Endodermal cell (in vitro differentiated cells): ENCODE data around the gene AUNIP. TPM values are rescaled to one million over a fixed set of nuclear protein-coding genes. Genes with fewer than 3 reads are reported as not detected.

Source experiments
- DNase-seq: peaks from one replicate; pipeline ENCODE4 v3.0.0-alpha.2; 2017
- H3K27ac ChIP-seq: 2 replicates; pipeline ENCODE4 v1.5.1; 2013; ENCODE audit warnings: mild to moderate bottlenecking, low read depth, low read length, moderate library complexity
- H3K27me3 ChIP-seq: 2 replicates; pipeline ENCODE4 v1.6.1; 2013; ENCODE audit warnings: mild to moderate bottlenecking, low read length, moderate library complexity; ENCODE audit not compliant: insufficient read depth, control insufficient read depth, poor library complexity, severe bottlenecking
- H3K36me3 ChIP-seq: 2 replicates; pipeline ENCODE4 v1.7.0; 2013; ENCODE audit warnings: mild to moderate bottlenecking, low read length, moderate library complexity; ENCODE audit not compliant: control insufficient read depth, insufficient read depth
- H3K4me1 ChIP-seq: one replicate; pipeline ENCODE4 v1.7.0; 2013; ENCODE audit warnings: low read length; ENCODE audit not compliant: control insufficient read depth, insufficient read depth
- H3K4me3 ChIP-seq: 2 replicates; pipeline ENCODE4 v1.5.1; 2013; ENCODE audit warnings: mild to moderate bottlenecking, low read length, moderate library complexity
- H3K9ac ChIP-seq: 2 replicates; pipeline ENCODE4 v1.6.1; 2013; ENCODE audit warnings: mild to moderate bottlenecking, low read length, moderate library complexity; ENCODE audit not compliant: poor library complexity, severe bottlenecking; ENCODE audit errors: extremely low read depth
- H3K9me3 ChIP-seq: 2 replicates; pipeline ENCODE4 v1.6.1; 2013; ENCODE audit warnings: mild to moderate bottlenecking, low read length, moderate library complexity; ENCODE audit not compliant: control insufficient read depth
- H3K27ac Mint-ChIP-seq: 2 replicates; pipeline ENCODE4 v1.8.0; 2020; ENCODE audit warnings: mixed read lengths
- H3K27me3 Mint-ChIP-seq: 2 replicates; pipeline ENCODE4 v1.8.0; 2021; ENCODE audit warnings: mild to moderate bottlenecking, mixed read lengths; ENCODE audit not compliant: insufficient read depth
- H3K36me3 Mint-ChIP-seq: 2 replicates; pipeline ENCODE4 v1.8.0; 2020; ENCODE audit warnings: low read depth, mixed read lengths
- H3K4me1 Mint-ChIP-seq: 2 replicates; pipeline ENCODE4 v1.8.0; 2020; ENCODE audit warnings: mixed read lengths
- H3K4me3 Mint-ChIP-seq: 2 replicates; pipeline ENCODE4 v1.8.0; 2020; ENCODE audit warnings: mild to moderate bottlenecking, moderate library complexity, mixed read lengths
- H3K9me3 Mint-ChIP-seq: 2 replicates; pipeline ENCODE4 v1.8.0; 2020; ENCODE audit warnings: mild to moderate bottlenecking, mixed read lengths
- CTCF ChIP-seq: fragments of 200-600 bp; sonication (generic); conservative IDR thresholded peaks from 2 replicates; pipeline ENCODE4 v1.5.0; 2021; ENCODE audit warnings: antibody characterized with exemption, mild to moderate bottlenecking
- WGBS, 2 experiments: methylation state at CpG; one replicate each; pipeline versions ENCODE4 v1.1.5 to v1.1.7; 2013; ENCODE audit warnings: missing lambda C conversion rate in 2 of 2, mixed read lengths in 1 of 2; ENCODE audit not compliant: insufficient coverage in 1 of 2, insufficient read length in 1 of 2; 5-methylcytosine and 5-hydroxymethylcytosine counted together
- microRNA-seq: library from miRNA; unstranded; fragments of <30 nt; microRNA quantifications from one replicate; pipeline ENCODE4 v1.2.0, GENCODE V29; 2020; ENCODE audit warnings: borderline microRNAs expressed
- total RNA-seq, 2 donors: library from RNA; stranded (reverse); fragmentation: NEBNext Ultra II Directional in 1 of 2; extraction: Animal tissue kit (Norgen Biotek cat#: 25700) in 1 of 2; gene quantifications; 2 replicates in 1 of 2; 3 replicates in 1 of 2; pipeline ENCODE4 v1.2.1, GENCODE V29; 2021

The AUNIP gene
- total RNA-seq, 2 donors from 2014 or later: 14.3 to 19.5 TPM

DNA sequence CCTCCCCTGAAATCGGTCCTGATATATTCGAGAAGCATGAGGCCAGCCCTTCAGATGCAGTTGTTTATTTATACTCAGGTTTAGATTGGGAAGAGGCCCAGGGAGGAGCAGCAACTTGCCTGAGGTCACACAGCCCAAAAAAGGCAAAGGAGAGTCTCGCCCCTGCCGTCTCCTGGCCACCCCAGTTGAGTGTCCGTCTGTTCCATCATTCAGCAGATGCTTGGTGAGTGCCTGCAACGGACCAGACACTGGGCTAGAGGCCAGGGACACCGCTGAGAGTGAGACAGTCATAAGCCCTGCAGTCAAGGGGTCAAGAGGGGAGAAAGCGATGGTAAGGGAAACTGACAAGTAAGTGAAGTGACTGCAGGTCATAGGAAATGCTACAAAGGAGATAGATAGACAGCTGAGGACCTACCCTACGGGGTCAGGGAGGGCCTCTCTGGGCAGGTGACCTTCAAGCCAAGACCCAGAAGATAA, 74.6 kb downstream of the AUNIP start:
- H3K36me3 Mint-ChIP-seq: no peaks in the 10 kb centered on the region
- Histone ChIP-seq H3K9ac (no peak overlapping the region), H3K27me3 (no peaks in the 10 kb centered on the region), H3K4me1 (peaks cover 5% of the 10 kb centered on the region), H3K27ac (no peak overlapping the region), H3K9me3 (no peaks in the 10 kb centered on the region), H3K36me3 (no peaks in the 10 kb centered on the region), H3K4me3 (no peak overlapping the region)
- no peak for TF ChIP-seq CTCF
- WGBS, 2 experiments: 75 to 90% methylated on average over 9 of the region's 9 CpGs
- H3K27me3 Mint-ChIP-seq: no peaks in the 10 kb centered on the region
- DNase-seq: no peak
- no peak overlapping the region for H3K4me3 Mint-ChIP-seq
- peaks cover 16% of the 10 kb centered on the region for H3K4me1 Mint-ChIP-seq
- H3K9me3 Mint-ChIP-seq: no peaks in the 10 kb centered on the region
- no peak overlapping the region for H3K27ac Mint-ChIP-seq

Small RNAs within 50 kb of the gene (microRNA-seq; reads per million reads assigned to microRNA genes)
- not detected for gene MIR3917

Other genes starting within 250 kb of the AUNIP start
- 1 to 10 TPM; 2.2 to 4.3 TPM for gene MAN1C1, start 242.7 kb downstream of the AUNIP start, total RNA-seq
- gene SELENON, start 59.3 kb downstream of the AUNIP start, total RNA-seq: 10 to 100 TPM; 91.2 to 93.3 TPM
- gene MTFR1L, start 39.5 kb downstream of the AUNIP start, total RNA-seq: 10 to 100 TPM; 31.6 to 36.2 TPM
- gene PAQR7, start 16.3 kb upstream of the AUNIP start, total RNA-seq: 10 to 100 TPM; 11.7 to 15.0 TPM
- gene STMN1, start 47.0 kb upstream of the AUNIP start, total RNA-seq: 100 to 1,000 TPM; 543 to 585 TPM
- gene PAFAH2, start 138.6 kb upstream of the AUNIP start, total RNA-seq: 10 to 100 TPM; 11.6 to 13.3 TPM
- gene EXTL1, start 162.3 kb upstream of the AUNIP start, total RNA-seq: 1 to 10 TPM; 3.3 to 3.7 TPM
- not detected for gene SLC30A2, start 186.7 kb upstream of the AUNIP start, total RNA-seq
- not detected for gene TRIM63, start 208.2 kb upstream of the AUNIP start, total RNA-seq